ENCODE measurements around the gene RPL38. TPM values are rescaled to one million over a fixed set of nuclear protein-coding genes. Genes with fewer than 3 reads are reported as not detected.

The RPL38 gene
- total and polyA plus RNA-seq, 2 donors (not counting 1 experiment from before 2014, with no cell fraction given) = 1,185 to 3,018 TPM

DNA sequence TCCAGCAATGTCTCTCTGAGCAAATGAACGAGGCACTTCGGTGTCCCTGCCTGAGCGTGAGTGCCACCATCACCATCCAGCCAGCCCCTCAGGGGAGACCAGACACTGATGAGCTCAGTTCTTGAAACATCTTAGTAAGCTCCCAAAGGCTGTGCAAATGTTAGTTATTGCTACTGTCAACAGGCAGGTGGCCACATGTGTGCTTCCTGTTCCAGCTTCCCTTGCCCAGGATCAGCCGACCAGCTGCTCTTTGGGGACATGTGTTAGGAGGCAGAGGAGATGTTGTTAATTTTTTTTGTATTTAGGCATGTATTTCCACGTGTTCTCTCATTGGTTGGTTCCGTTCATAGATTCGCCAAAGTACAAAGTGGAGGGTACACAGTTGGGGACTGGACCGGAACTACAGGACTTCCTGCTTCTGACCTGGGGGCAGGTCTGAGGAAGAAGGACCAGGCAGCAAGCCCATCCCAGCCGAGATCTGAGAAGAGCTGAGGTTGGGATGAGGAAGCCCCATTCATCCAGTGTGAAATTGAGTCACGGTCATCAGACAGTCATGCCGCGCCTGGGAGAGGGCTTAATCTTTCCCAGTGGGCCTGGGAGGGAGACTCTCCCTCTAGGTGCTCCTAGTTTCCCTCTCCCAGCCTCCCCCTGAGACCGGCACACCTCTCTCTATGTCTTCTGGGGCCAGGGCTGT lies 13.7 kb downstream of the RPL38 start:
- Histone ChIP-seq H3K9ac (ENCODE audit: insufficient read depth, low read length) (no peak overlapping the region), H3K27ac (ENCODE audit: insufficient read depth, low read length) (no peak overlapping the region), H3K4me1 (ENCODE audit: control insufficient read depth, extremely low read depth, insufficient read depth, low read length) (no peaks in the 10 kb centered on the region), H3K36me3 (ENCODE audit: control insufficient read depth, insufficient read depth, low read length) (no peaks in the 10 kb centered on the region), H3K4me3 (replicated peaks in 1 of 4; ENCODE audit: control extremely low read depth in 1 of 4, insufficient read depth in 1 of 4, low read depth in 3 of 4, low read length in 4 of 4) (no peak overlapping the region), H3K9me3 (ENCODE audit: control insufficient read depth, insufficient read depth, low read depth, low read length) (no peaks in the 10 kb centered on the region), H4K20me1 (ENCODE audit: control insufficient read depth, extremely low read depth, insufficient read depth, low read length) (no peaks in the 10 kb centered on the region), H2AFZ (ENCODE audit: low read length) (no peak overlapping the region), H3K27me3 (ENCODE audit: control insufficient read depth, insufficient read depth, low read length) (peaks cover 4% of the 10 kb centered on the region), H3K4me2 (ENCODE audit: extremely low read depth, insufficient read depth, low read length) (no peak overlapping the region), H3K79me2 (ENCODE audit: control insufficient read depth, insufficient read depth, low read length) (no peaks in the 10 kb centered on the region)
- TF ChIP-seq, protein P1, sequence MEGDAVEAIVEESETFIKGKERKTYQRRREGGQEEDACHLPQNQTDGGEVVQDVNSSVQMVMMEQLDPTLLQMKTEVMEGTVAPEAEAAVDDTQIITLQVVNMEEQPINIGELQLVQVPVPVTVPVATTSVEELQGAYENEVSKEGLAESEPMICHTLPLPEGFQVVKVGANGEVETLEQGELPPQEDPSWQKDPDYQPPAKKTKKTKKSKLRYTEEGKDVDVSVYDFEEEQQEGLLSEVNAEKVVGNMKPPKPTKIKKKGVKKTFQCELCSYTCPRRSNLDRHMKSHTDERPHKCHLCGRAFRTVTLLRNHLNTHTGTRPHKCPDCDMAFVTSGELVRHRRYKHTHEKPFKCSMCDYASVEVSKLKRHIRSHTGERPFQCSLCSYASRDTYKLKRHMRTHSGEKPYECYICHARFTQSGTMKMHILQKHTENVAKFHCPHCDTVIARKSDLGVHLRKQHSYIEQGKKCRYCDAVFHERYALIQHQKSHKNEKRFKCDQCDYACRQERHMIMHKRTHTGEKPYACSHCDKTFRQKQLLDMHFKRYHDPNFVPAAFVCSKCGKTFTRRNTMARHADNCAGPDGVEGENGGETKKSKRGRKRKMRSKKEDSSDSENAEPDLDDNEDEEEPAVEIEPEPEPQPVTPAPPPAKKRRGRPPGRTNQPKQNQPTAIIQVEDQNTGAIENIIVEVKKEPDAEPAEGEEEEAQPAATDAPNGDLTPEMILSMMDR (conservative IDR thresholded peaks at IDR 0.05 in 1 of 2, IDR thresholded peaks at IDR 0.05 in 1 of 2; ENCODE audit: low read depth in 1 of 2, low read length in 2 of 2) = no peak
- TF ChIP-seq EZH2 (IDR thresholded peaks at IDR 0.05; ENCODE audit: low read length, missing control alignments) = no peak
- DNase-seq (ENCODE audit: low read depth in 2 of 2) = no peak

DNA sequence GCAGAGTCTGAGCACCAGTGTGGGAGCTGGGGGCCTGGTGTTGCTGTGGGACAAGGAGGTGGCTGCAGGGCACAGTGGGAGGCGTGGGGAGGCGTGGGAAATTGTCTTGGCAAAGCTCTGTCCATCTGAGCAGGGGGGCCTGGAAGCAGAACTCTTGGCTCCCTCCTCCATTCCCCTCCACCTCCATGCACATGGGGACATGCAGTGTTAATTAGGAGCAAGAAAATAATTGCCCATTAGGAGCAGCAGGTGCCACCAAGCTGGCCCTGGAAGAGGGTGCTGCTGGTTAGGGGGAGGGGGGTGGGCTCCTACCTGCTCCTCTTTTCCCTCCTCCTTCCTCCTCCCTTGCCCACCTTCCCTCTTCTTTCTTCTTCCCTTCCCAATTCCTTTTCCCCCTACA lies 14.4 kb downstream of the RPL38 start:
- Histone ChIP-seq H2AFZ (ENCODE audit: low read length) (no peak overlapping the region), H4K20me1 (ENCODE audit: control insufficient read depth, extremely low read depth, insufficient read depth, low read length) (no peaks in the 10 kb centered on the region), H3K79me2 (ENCODE audit: control insufficient read depth, insufficient read depth, low read length) (no peaks in the 10 kb centered on the region), H3K9me3 (ENCODE audit: control insufficient read depth, insufficient read depth, low read depth, low read length) (no peaks in the 10 kb centered on the region), H3K4me2 (ENCODE audit: extremely low read depth, insufficient read depth, low read length) (no peak overlapping the region), H3K36me3 (ENCODE audit: control insufficient read depth, insufficient read depth, low read length) (no peaks in the 10 kb centered on the region), H3K4me3 (replicated peaks in 1 of 4; ENCODE audit: control extremely low read depth in 1 of 4, insufficient read depth in 1 of 4, low read depth in 3 of 4, low read length in 4 of 4) (no peak overlapping the region), H3K4me1 (ENCODE audit: control insufficient read depth, extremely low read depth, insufficient read depth, low read length) (no peaks in the 10 kb centered on the region), H3K27me3 (ENCODE audit: control insufficient read depth, insufficient read depth, low read length) (peaks cover 4% of the 10 kb centered on the region), H3K27ac (ENCODE audit: insufficient read depth, low read length) (no peak overlapping the region), H3K9ac (ENCODE audit: insufficient read depth, low read length) (no peak overlapping the region)
- TF ChIP-seq, protein P1 (conservative IDR thresholded peaks at IDR 0.05 in 1 of 2, IDR thresholded peaks at IDR 0.05 in 1 of 2; ENCODE audit: low read depth in 1 of 2, low read length in 2 of 2) = no peak
- TF ChIP-seq EZH2 (IDR thresholded peaks at IDR 0.05; ENCODE audit: low read length, missing control alignments) = no peak
- no peak for DNase-seq (ENCODE audit: low read depth in 2 of 2)

GRCh38 chr17:74218436-74218835 lies 15.0 kb downstream of the RPL38 start:
- H4K20me1 ChIP-seq (ENCODE audit: control insufficient read depth, extremely low read depth, insufficient read depth, low read length) = no peaks in the 10 kb centered on the region
- H3K27ac ChIP-seq (ENCODE audit: insufficient read depth, low read length) = no peak overlapping the region
- H3K27me3 ChIP-seq (ENCODE audit: control insufficient read depth, insufficient read depth, low read length) = peaks cover 4% of the 10 kb centered on the region
- H3K4me1 ChIP-seq (ENCODE audit: control insufficient read depth, extremely low read depth, insufficient read depth, low read length) = no peaks in the 10 kb centered on the region
- H3K79me2 ChIP-seq (ENCODE audit: control insufficient read depth, insufficient read depth, low read length) = no peaks in the 10 kb centered on the region
- DNase-seq (ENCODE audit: low read depth in 2 of 2) = no peak
- no peaks in the 10 kb centered on the region for H3K9me3 ChIP-seq (ENCODE audit: control insufficient read depth, insufficient read depth, low read depth, low read length)
- H3K4me3 ChIP-seq (replicated peaks in 1 of 4; ENCODE audit: control extremely low read depth in 1 of 4, insufficient read depth in 1 of 4, low read depth in 3 of 4, low read length in 4 of 4) = no peak overlapping the region
- H2AFZ ChIP-seq (ENCODE audit: low read length) = no peak overlapping the region
- TF ChIP-seq EZH2 (IDR thresholded peaks at IDR 0.05; ENCODE audit: low read length, missing control alignments) = no peak
- TF ChIP-seq, protein P1 (conservative IDR thresholded peaks at IDR 0.05 in 1 of 2, IDR thresholded peaks at IDR 0.05 in 1 of 2; ENCODE audit: low read depth in 1 of 2, low read length in 2 of 2) = no peak
- no peak overlapping the region for H3K4me2 ChIP-seq (ENCODE audit: extremely low read depth, insufficient read depth, low read length)
- no peak overlapping the region for H3K9ac ChIP-seq (ENCODE audit: insufficient read depth, low read length)
- no peaks in the 10 kb centered on the region for H3K36me3 ChIP-seq (ENCODE audit: control insufficient read depth, insufficient read depth, low read length)
